HepG2 (cell line): ENCODE measurements around the gene SPATA7. TPM values are rescaled to one million over a fixed set of nuclear protein-coding genes. Genes with fewer than 3 reads are reported as not detected.
A peak's percentile ranks its signal among the peaks of the same experiment; 100 is the strongest.

Experiments
- ATF7-NPFF ChIP-seq: sonication (generic); formaldehyde crosslinking; IDR thresholded peaks from 2 replicates; pipeline ENCODE4 v1.8.1; 2023; ENCODE audit warnings: mild to moderate bottlenecking, low read depth, missing genetic modification reagents, moderate library complexity
- CAMTA2 ChIP-seq: sonication (generic); formaldehyde crosslinking; IDR thresholded peaks from 2 replicates; pipeline ENCODE4 v1.4.0; 2020; ENCODE audit warnings: mild to moderate bottlenecking, missing genetic modification reagents, borderline replicate concordance
- FOSL1 ChIP-seq: sonication (generic); formaldehyde crosslinking; IDR thresholded peaks from 2 replicates; pipeline ENCODE4 v1.9.0; 2021; ENCODE audit warnings: missing genetic modification reagents, borderline replicate concordance
- IRF2 ChIP-seq: IDR thresholded peaks from 2 replicates; pipeline ENCODE4 v1.6.1; 2018; ENCODE audit warnings: missing genetic modification reagents, missing compliant biosample characterization
- NCOR1 ChIP-seq: fragments of 200-600 bp; sonication (generic); IDR thresholded peaks from 2 replicates; pipeline ENCODE4 v1.7.0; 2017; ENCODE audit warnings: antibody characterized with exemption, low read length, borderline replicate concordance
- NR1H2 ChIP-seq: sonication (generic); formaldehyde crosslinking; IDR thresholded peaks from 2 replicates; pipeline ENCODE4 v1.8.1; 2022; ENCODE audit warnings: low read depth, missing genetic modification reagents, borderline replicate concordance
- POGZ ChIP-seq: sonication (generic); formaldehyde crosslinking; IDR thresholded peaks from 2 replicates; pipeline ENCODE4 v1.4.0; 2020; ENCODE audit warnings: mild to moderate bottlenecking, missing genetic modification reagents
- TBL1XR1 ChIP-seq: fragments of 150-350 bp; IDR thresholded peaks from 2 replicates; pipeline ENCODE4 v1.6.1; 2014; ENCODE audit warnings: borderline replicate concordance, low read length; ENCODE audit not compliant: partially characterized antibody
- ZFX ChIP-seq: sonication (generic); formaldehyde crosslinking; IDR thresholded peaks from 2 replicates; pipeline ENCODE4 v1.4.0; 2020; ENCODE audit warnings: mild to moderate bottlenecking, low read depth, missing genetic modification reagents, moderate library complexity
- ZNF530 ChIP-seq: sonication (generic); formaldehyde crosslinking; IDR thresholded peaks from 2 replicates; pipeline ENCODE4 v1.5.0; 2020; ENCODE audit warnings: low read depth, mild to moderate bottlenecking, missing genetic modification reagents
- ZNF552 ChIP-seq: sonication (generic); formaldehyde crosslinking; IDR thresholded peaks from 2 replicates; pipeline ENCODE4 v1.9.0; 2022; ENCODE audit warnings: missing genetic modification reagents, mild to moderate bottlenecking, borderline replicate concordance
- ZNF761 ChIP-seq: sonication (generic); formaldehyde crosslinking; conservative IDR thresholded peaks from 2 replicates; pipeline ENCODE4 v1.4.0; 2020; ENCODE audit warnings: mild to moderate bottlenecking, missing genetic modification reagents
- polyA plus RNA-seq, 8 experiments: library from polyadenylated mRNA; depleted of rRNA in 3 of 8; stranded (reverse) in 7 of 8; unstranded in 1 of 8; fragments of >200 nt; fragmentation: Illumina TruSeq in 4 of 8; extraction: Trizol in 4 of 8; gene quantifications; 2 replicates each; pipeline versions ENCODE4 v1.2.1 to v1.2.3, GENCODE V29; 2011 to 2016; ENCODE audit warnings: low read depth in 4 of 8, missing spikeins in 1 of 8, mixed read lengths in 1 of 8; ENCODE audit not compliant: insufficient read depth in 1 of 8
- total RNA-seq, 5 experiments: library from RNA; depleted of rRNA; stranded (reverse); fragments of >200 nt; fragmentation: Illumina TruSeq; extraction: Trizol; gene quantifications; 2 replicates each; pipeline ENCODE4 v1.2.3, GENCODE V29; 2016; ENCODE audit warnings: low read depth in 1 of 5
- TF ChIP-seq, protein P1 (sequence below): sonication (generic); formaldehyde crosslinking; IDR thresholded peaks from 2 replicates; pipeline ENCODE4 v1.4.0; 2020; ENCODE audit warnings: missing genetic modification reagents
- TF ChIP-seq, protein P2 (sequence below): IDR thresholded peaks from 2 replicates; pipeline ENCODE4 v1.6.1; 2016
- TF ChIP-seq, protein P3 (sequence below): sonication (generic); formaldehyde crosslinking; IDR thresholded peaks from 2 replicates; pipeline ENCODE4 v1.4.0; 2020; ENCODE audit warnings: missing genetic modification reagents, borderline replicate concordance
- TF ChIP-seq, protein P4 (sequence below): sonication (generic); formaldehyde crosslinking; IDR thresholded peaks from 2 replicates; pipeline ENCODE4 v1.9.0; 2021; ENCODE audit warnings: missing genetic modification reagents, borderline replicate concordance
- TF ChIP-seq, protein P5 (sequence below): IDR thresholded peaks from 2 replicates; pipeline ENCODE4 v1.6.1; 2016; ENCODE audit warnings: missing genetic modification reagents, missing compliant biosample characterization

SPATA7 gene
- total and polyA plus RNA-seq, 2 of the 13 experiments (the other 11 are each of a cell fraction or from before 2014, with no cell fraction given) = 3.6 to 5.5 TPM

DNA sequence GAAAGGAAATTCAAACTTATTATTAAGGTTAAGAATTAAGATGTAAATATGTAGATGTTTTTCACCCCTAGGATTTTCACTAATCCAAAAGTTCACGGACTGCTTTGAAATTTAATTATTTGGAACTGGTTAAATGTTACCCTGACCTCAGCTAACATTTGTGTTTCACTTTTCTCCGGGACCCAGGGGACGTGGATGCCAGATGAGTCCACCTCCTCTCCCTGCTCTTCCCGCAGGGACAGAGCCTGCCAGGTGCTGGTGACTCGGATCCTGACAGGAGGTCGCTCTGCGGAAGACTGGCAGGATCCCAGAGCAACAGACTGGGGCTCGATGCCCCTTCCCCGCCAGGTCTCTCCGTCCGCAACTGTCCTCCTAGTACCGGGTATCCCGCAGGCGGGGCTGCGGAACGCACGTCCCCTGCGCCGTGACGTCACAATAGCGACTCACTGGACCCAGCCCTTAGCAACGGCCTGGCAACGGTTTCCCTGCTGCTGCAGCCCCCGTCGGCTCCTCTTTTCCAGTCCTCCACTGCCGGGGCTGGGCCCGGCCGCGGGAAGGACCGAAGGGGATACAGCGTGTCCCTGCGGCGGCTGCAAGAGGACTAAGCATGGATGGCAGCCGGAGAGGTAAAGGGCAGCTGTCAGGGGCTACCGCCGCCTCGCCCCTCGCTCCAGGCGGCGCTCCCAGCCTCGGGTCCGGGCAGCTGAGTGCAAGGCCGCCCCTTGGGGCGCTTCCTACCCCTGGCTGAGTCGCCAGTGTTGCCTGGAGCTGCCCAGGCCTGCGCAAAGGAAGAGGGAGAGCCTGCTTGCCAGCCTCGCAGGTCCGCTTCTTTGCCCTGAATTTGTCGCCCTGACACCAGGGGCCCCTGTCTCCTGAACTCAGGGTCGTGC lies at the start of gene SPATA7 (continued):
- TF ChIP-seq, protein P1, sequence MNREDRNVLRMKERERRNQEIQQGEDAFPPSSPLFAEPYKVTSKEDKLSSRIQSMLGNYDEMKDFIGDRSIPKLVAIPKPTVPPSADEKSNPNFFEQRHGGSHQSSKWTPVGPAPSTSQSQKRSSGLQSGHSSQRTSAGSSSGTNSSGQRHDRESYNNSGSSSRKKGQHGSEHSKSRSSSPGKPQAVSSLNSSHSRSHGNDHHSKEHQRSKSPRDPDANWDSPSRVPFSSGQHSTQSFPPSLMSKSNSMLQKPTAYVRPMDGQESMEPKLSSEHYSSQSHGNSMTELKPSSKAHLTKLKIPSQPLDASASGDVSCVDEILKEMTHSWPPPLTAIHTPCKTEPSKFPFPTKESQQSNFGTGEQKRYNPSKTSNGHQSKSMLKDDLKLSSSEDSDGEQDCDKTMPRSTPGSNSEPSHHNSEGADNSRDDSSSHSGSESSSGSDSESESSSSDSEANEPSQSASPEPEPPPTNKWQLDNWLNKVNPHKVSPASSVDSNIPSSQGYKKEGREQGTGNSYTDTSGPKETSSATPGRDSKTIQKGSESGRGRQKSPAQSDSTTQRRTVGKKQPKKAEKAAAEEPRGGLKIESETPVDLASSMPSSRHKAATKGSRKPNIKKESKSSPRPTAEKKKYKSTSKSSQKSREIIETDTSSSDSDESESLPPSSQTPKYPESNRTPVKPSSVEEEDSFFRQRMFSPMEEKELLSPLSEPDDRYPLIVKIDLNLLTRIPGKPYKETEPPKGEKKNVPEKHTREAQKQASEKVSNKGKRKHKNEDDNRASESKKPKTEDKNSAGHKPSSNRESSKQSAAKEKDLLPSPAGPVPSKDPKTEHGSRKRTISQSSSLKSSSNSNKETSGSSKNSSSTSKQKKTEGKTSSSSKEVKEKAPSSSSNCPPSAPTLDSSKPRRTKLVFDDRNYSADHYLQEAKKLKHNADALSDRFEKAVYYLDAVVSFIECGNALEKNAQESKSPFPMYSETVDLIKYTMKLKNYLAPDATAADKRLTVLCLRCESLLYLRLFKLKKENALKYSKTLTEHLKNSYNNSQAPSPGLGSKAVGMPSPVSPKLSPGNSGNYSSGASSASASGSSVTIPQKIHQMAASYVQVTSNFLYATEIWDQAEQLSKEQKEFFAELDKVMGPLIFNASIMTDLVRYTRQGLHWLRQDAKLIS = no peak
- TF ChIP-seq FOSL1 (CRISPR knock-in tag) (no peak), TBL1XR1 (peak; percentile 38), ZNF761 (CRISPR knock-in tag) (no peak), ZNF530 (CRISPR knock-in tag) (no peak), ATF7-NPFF (CRISPR knock-in tag) (no peak), POGZ (CRISPR knock-in tag) (peak; percentile 77), ZFX (CRISPR knock-in tag) (peak; percentile 89), CAMTA2 (CRISPR knock-in tag) (no peak), IRF2 (peak; percentile 81), NCOR1 (no peak), NR1H2 (CRISPR knock-in tag) (no peak), ZNF552 (0 out of 2 replicates have a peak, but pooled peaks have one; percentile 40)
- TF ChIP-seq, protein P2, sequence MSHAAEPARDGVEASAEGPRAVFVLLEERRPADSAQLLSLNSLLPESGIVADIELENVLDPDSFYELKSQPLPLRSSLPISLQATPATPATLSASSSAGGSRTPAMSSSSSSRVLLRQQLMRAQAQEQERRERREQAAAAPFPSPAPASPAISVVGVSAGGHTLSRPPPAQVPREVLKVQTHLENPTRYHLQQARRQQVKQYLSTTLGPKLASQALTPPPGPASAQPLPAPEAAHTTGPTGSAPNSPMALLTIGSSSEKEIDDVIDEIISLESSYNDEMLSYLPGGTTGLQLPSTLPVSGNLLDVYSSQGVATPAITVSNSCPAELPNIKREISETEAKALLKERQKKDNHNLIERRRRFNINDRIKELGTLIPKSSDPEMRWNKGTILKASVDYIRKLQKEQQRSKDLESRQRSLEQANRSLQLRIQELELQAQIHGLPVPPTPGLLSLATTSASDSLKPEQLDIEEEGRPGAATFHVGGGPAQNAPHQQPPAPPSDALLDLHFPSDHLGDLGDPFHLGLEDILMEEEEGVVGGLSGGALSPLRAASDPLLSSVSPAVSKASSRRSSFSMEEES (CRISPR knock-in tag) = no peak
- TF ChIP-seq, protein P3, sequence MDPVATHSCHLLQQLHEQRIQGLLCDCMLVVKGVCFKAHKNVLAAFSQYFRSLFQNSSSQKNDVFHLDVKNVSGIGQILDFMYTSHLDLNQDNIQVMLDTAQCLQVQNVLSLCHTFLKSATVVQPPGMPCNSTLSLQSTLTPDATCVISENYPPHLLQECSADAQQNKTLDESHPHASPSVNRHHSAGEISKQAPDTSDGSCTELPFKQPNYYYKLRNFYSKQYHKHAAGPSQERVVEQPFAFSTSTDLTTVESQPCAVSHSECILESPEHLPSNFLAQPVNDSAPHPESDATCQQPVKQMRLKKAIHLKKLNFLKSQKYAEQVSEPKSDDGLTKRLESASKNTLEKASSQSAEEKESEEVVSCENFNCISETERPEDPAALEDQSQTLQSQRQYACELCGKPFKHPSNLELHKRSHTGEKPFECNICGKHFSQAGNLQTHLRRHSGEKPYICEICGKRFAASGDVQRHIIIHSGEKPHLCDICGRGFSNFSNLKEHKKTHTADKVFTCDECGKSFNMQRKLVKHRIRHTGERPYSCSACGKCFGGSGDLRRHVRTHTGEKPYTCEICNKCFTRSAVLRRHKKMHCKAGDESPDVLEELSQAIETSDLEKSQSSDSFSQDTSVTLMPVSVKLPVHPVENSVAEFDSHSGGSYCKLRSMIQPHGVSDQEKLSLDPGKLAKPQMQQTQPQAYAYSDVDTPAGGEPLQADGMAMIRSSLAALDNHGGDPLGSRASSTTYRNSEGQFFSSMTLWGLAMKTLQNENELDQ (CRISPR knock-in tag) = no peak
- TF ChIP-seq, protein P4, sequence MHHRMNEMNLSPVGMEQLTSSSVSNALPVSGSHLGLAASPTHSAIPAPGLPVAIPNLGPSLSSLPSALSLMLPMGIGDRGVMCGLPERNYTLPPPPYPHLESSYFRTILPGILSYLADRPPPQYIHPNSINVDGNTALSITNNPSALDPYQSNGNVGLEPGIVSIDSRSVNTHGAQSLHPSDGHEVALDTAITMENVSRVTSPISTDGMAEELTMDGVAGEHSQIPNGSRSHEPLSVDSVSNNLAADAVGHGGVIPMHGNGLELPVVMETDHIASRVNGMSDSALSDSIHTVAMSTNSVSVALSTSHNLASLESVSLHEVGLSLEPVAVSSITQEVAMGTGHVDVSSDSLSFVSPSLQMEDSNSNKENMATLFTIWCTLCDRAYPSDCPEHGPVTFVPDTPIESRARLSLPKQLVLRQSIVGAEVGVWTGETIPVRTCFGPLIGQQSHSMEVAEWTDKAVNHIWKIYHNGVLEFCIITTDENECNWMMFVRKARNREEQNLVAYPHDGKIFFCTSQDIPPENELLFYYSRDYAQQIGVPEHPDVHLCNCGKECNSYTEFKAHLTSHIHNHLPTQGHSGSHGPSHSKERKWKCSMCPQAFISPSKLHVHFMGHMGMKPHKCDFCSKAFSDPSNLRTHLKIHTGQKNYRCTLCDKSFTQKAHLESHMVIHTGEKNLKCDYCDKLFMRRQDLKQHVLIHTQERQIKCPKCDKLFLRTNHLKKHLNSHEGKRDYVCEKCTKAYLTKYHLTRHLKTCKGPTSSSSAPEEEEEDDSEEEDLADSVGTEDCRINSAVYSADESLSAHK = no peak
- TF ChIP-seq, protein P5, sequence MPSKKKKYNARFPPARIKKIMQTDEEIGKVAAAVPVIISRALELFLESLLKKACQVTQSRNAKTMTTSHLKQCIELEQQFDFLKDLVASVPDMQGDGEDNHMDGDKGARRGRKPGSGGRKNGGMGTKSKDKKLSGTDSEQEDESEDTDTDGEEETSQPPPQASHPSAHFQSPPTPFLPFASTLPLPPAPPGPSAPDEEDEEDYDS (CRISPR knock-in tag) = peak; percentile 61
